ENCODE results near the gene STUB1.

The STUB1 gene

DNA sequence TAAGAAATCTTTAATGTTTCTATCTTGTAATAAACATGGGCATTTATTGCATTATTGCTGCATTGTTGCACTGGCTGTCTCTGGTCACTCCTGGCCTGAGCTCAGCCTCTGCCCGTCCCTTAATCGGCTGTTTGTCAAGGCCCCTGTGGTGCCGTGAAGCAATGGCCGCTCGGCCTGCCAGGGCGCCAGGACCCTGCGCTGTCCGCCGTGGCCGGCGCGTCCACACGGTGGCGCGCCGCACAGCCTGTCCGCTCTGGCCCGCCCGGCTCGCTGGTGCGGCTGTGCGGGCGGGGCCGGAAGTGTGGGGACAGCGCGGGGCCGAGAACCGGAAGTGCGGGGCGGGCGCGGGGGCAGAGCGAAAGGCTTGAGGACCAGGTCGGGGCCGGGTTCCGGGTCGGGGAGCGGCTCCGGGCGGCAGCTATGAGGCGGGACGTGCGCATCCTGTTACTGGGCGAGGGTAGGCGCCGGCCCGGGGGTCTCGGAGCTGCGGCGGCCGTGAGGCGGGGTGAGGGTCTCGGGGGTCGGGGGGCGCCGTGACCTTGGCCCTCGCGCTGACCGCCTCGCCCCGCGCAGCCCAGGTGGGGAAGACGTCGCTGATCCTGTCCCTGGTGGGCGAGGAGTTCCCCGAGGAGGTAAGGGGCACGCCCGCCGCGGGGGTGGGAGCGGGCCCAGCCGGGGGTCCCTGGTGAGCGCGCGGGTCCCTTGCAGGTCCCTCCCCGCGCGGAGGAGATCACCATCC lies 12.3 kb upstream of the STUB1 start, which contains the start of gene RHOT2:
Gene RHOT2 (plus strand): TSS at position 353 of the 739 bp plus-strand sequence. CDS start 68 bp downstream, at position 421.
- DNase-seq, result peak; percentile 83

GRCh38 chr16:668519-669171 lies 11.6 kb upstream of the STUB1 start:
- DNase-seq, result no peak

GRCh38 chr16:669666-670065 lies 10.5 kb upstream of the STUB1 start:
- DNase-seq, result no peak

GRCh38 chr16:670485-671352 lies 9.5 kb upstream of the STUB1 start:
- no peak for DNase-seq

- no peak for DNase-seq
Observed at GRCh38 chr16:671353-672131, 8.7 kb upstream of the STUB1 start.

- no peak for DNase-seq
Observed at GRCh38 chr16:672371-672770, 7.8 kb upstream of the STUB1 start.

GRCh38 chr16:672851-673250 lies 7.4 kb upstream of the STUB1 start:
- DNase-seq, result no peak

DNA sequence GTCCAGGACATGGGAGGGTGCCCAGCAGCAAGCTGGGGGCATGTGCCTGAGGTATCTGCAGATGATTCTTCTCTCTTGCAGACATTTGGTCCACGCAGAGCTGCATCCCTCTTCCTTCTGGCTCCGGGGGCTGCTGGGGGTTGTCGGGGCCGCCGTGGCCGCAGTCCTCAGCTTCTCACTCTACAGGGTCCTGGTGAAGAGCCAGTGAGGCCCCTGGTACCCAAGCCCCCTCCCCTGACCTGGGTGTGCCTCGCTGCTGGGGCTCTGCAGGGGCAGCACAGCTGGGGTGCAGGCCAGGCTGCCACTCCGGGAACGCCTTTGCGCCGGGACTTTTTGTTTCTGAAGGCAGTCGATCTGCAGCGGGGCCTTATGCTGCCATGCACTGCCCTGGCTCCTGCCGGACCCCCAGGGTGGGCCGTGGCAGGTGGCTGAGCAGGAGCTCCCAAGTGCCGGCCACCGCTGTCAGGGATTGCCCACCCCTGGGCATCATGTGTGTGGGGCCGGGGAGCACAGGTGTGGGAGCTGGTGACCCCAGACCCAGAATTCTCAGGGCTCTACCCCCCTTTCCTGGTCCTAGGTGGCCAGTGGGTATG lies 6.7 kb upstream of the STUB1 start:
- DNase-seq, result no peak

GRCh38 chr16:674214-674881 lies 5.9 kb upstream of the STUB1 start:
- no peak for DNase-seq

DNA sequence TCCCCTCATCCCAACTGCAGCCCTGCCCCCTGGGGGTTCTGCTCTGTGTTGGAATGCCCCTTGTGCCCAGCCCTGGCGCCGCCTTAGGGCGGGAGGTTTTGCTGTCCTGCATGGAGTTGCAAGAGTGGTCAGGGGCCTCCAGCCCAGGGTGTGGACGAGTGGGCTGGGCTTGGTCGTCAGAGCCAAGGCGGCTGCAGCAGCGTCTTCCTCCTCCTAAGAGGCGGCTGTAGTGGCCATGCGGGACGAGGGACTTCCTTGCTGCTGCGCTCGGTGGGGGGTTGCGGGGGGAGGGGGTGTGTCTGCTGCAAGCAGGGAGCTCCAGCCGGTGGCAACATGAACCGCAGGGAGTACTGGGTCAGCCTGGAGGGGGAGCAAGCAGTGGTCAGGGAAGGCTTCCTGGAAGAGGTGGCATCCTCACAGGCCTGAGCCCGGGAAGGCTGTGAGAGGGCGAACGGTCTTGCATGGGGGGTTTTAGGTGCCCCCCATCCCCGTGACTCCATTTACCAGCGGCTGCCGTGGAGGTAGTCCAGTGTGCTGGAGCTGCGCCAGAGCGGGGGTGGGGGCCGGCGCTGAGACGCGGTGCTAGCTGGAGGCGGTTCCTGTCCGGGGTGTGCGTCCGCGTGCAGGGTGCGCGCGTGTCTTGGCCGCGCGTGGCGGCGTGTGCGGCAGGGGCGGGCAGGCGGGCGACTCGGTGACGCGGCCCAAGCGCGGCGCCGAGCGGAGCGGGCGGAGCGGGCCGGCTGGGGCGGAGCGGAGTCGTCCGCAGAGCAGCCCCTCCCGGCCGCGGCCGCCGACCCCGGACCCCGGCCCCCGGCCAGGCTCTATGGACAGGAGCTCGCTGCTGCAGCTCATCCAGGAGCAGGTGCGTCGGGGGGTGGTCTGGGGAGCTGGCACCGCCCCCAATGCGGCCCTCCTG lies 5.0 kb upstream of the STUB1 start, which contains the start of gene RHBDL1:
Gene RHBDL1 (plus strand): TSS at position 704 of the 916 bp plus-strand sequence. CDS start 120 bp downstream, at position 824.
- no peak for DNase-seq

GRCh38 chr16:675884-676564 lies 4.2 kb upstream of the STUB1 start:
- DNase-seq, result no peak

DNA sequence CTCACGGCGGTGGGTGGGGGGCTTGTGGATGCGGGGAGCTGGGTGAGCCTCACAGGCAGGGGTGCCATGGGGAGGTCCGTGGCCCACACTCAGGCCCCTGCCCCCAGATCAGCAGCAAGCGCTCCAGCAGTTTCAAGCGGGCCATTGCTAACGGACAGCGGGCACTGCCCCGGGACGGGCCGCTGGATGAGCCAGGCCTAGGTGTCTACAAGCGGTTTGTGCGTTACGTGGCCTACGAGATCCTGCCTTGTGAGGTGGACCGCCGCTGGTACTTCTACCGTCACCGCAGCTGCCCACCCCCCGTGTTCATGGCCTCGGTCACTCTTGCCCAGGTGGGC lies 3.7 kb upstream of the STUB1 start:
- no peak for DNase-seq

DNA sequence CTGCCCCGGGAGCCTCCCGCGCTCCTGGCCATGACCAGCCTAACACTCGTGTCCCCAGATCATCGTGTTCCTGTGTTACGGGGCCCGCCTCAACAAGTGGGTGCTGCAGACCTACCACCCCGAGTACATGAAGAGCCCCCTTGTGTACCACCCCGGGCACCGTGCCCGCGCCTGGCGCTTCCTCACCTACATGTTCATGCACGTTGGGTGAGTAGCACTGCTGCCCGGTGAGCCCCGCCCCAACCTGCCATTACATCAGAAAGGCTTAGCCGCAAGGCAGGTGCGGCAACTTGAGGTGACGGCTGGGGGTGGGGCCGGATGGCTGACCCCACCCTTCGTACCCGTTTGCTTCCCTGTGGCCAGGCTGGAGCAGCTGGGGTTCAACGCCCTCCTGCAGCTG lies 3.3 kb upstream of the STUB1 start:
- no peak for DNase-seq

DNA sequence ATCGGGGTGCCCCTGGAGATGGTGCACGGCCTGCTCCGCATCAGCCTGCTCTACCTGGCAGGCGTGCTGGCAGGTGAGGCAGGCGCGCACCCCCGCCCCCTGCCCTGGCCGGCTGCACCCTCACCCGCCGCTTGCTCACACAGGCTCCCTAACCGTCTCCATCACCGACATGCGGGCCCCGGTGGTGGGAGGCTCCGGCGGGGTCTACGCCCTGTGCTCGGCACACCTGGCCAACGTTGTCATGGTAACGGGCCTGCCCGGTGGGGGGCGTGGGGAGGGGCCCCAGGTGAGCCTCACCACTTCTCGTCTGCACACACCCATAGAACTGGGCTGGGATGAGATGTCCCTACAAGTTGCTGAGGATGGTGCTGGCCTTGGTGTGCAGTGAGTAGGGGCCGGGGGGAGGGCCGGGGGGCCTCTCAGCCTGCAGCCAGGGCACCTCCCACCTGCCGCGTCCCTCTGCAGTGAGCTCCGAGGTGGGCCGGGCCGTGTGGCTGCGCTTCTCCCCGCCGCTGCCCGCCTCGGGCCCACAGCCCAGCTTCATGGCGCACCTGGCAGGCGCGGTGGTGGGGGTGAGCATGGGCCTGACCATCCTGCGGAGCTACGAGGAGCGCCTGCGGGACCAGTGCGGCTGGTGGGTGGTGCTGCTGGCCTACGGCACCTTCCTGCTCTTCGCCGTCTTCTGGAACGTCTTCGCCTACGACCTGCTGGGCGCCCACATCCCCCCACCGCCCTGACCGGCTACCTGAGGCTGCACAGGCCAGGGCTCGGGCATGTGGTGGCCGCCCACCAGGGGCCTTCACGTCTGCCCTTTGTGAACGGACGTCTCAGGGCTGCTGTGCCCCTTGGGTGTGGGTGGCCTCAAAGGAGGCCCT lies 2.7 kb upstream of the STUB1 start:
- DNase-seq, result no peak

- no peak for DNase-seq
Observed at GRCh38 chr16:678209-678857, 1.9 kb upstream of the STUB1 start.

DNA sequence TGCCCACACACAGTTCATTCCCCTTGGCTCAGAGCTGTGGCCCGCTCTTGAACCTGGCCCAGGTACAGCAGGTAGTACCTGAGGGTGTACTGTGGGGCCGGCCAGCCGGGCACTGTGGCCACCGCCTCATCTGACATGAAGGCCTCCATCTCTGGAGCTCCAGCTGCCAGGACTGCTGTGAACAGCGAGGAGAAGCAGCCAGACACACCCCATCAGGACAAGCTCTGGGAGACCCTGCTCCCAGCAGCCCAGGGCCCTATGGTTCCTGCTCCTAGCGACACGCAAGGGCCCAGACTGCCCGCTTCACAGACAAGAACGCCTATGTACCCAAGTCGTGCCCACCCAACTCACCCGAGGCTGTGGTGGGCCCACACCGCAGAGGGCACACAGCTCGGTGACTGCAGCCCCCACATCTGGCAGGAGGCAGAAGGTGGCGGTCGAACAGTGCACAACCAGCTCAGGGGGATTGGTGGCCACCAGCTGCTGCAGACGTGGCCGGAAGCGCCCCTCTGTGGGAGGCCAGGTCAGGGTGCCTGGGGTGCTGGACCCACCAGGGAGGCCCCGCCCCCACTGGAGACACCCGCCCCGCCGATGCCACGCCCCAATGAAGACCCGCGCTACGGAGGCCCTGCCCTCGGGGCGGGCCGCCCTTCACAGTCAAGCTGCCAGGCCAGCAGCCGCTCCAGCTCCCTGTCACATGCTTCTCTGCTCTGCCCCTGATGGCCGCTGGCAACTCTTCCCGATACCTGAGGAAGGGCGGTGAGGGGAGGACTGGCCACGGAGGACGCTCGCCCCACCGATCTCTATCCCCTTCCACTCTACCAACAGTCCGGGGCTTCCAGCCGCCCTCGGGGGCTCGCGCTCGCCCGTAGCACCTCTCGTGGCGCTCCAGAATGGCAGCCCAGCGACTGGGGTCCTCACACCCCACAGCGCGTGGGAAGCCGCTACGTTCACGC lies 1.1 kb upstream of the STUB1 start:
- peak; percentile 35 for DNase-seq

- no peak for DNase-seq
Observed at GRCh38 chr16:680625-680945, 375 bp downstream of the STUB1 start.

Measured in effector CD4-positive, alpha-beta T cell (primary cell).